Measurements from ENCODE around the gene SPDYA.

DNA sequence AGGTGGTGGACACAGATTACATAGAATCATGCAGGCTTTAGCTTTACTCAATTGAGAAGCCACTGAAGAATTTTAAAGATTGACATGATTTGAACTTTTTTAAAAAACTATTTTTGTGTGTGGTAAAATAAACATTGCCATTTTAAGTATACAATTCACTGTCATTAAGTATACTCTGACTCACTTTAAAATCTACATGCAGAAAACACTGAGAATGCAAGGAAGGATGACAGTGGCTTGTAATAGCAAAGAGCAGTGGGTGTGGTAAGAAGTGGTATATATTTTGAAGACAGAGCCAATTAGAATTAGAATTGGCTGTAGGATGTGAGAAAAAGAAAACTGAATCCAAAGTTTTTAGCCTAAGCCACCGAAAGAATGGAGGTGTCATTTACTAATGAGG, 44.6 kb downstream of the SPDYA start:
- no peak for TF ChIP-seq MYC (IDR thresholded peaks at IDR 0.05; ENCODE audit: borderline replicate concordance, low read length)
- no peak for TF ChIP-seq RFX5 (IDR thresholded peaks at IDR 0.05)
- TF ChIP-seq SMC3 (IDR thresholded peaks at IDR 0.05) = no peak
- no peak for TF ChIP-seq KDM1A (IDR thresholded peaks at IDR 0.05; ENCODE audit: low read depth)
- no peak for TF ChIP-seq MAX (IDR thresholded peaks at IDR 0.05)
- TF ChIP-seq, protein P1, sequence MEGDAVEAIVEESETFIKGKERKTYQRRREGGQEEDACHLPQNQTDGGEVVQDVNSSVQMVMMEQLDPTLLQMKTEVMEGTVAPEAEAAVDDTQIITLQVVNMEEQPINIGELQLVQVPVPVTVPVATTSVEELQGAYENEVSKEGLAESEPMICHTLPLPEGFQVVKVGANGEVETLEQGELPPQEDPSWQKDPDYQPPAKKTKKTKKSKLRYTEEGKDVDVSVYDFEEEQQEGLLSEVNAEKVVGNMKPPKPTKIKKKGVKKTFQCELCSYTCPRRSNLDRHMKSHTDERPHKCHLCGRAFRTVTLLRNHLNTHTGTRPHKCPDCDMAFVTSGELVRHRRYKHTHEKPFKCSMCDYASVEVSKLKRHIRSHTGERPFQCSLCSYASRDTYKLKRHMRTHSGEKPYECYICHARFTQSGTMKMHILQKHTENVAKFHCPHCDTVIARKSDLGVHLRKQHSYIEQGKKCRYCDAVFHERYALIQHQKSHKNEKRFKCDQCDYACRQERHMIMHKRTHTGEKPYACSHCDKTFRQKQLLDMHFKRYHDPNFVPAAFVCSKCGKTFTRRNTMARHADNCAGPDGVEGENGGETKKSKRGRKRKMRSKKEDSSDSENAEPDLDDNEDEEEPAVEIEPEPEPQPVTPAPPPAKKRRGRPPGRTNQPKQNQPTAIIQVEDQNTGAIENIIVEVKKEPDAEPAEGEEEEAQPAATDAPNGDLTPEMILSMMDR (IDR thresholded peaks at IDR 0.05) = no peak
- TF ChIP-seq NR3C1 (IDR thresholded peaks at IDR 0.05) = no peak
- TF ChIP-seq POLR2A (IDR thresholded peaks at IDR 0.05; ENCODE audit: low read length) = no peak

Data from A549 (cell line).